GM23248 (cell line): ENCODE data around the gene SHROOM4. TPM values are rescaled to one million over a fixed set of nuclear protein-coding genes. Genes with fewer than 3 reads are reported as not detected.

Experiments
- DNase-seq: peaks from one replicate; pipeline ENCODE4 v3.0.0-alpha.2; 2015
- H2AFZ ChIP-seq: fragments of 200-600 bp; sonication (generic); 2 replicates; pipeline ENCODE4 v1.6.1; 2016; ENCODE audit warnings: antibody characterized with exemption
- H3F3A ChIP-seq: fragments of 200-600 bp; sonication (generic); 2 replicates; pipeline ENCODE4 v1.6.1; 2016; ENCODE audit warnings: mild to moderate bottlenecking, antibody characterized with exemption, mixed run types; ENCODE audit not compliant: insufficient read depth
- H3K27ac ChIP-seq: fragments of 200-600 bp; sonication (generic); 2 replicates; pipeline ENCODE4 v1.5.1; 2016; ENCODE audit warnings: mild to moderate bottlenecking
- H3K27me3 ChIP-seq: fragments of 200-600 bp; sonication (generic); replicated peaks from 2 replicates; pipeline ENCODE4 v1.6.1; 2016; ENCODE audit warnings: mild to moderate bottlenecking; ENCODE audit not compliant: insufficient read depth
- H3K36me3 ChIP-seq: fragments of 200-600 bp; sonication (generic); 2 replicates; pipeline ENCODE4 v1.6.1; 2016; ENCODE audit warnings: low read depth, mild to moderate bottlenecking
- H3K4me1 ChIP-seq: fragments of 200-600 bp; sonication (generic); 2 replicates; pipeline ENCODE4 v1.6.1; 2016; ENCODE audit warnings: mild to moderate bottlenecking; ENCODE audit not compliant: insufficient read depth
- H3K4me2 ChIP-seq: fragments of 200-600 bp; sonication (generic); one replicate; pipeline ENCODE4 v1.6.1; 2016; ENCODE audit warnings: mild to moderate bottlenecking; ENCODE audit not compliant: unreplicated experiment
- H3K4me3 ChIP-seq: fragments of 200-600 bp; sonication (generic); 2 replicates; pipeline ENCODE4 v1.5.1; 2016; ENCODE audit warnings: mild to moderate bottlenecking
- H3K79me2 ChIP-seq: fragments of 200-600 bp; sonication (generic); 2 replicates; pipeline ENCODE4 v1.6.1; 2016; ENCODE audit warnings: mild to moderate bottlenecking; ENCODE audit not compliant: insufficient read depth
- H3K9ac ChIP-seq: fragments of 200-600 bp; sonication (generic); 2 replicates; pipeline ENCODE4 v1.6.1; 2016; ENCODE audit warnings: mild to moderate bottlenecking
- H3K9me2 ChIP-seq: fragments of 200-600 bp; sonication (generic); 2 replicates; pipeline ENCODE4 v1.6.1; 2016; ENCODE audit warnings: mixed run types, mild to moderate bottlenecking, moderate library complexity; ENCODE audit not compliant: insufficient read depth
- H3K9me3 ChIP-seq: fragments of 200-600 bp; sonication (generic); one replicate; pipeline ENCODE4 v1.6.1; 2017; ENCODE audit warnings: low read depth
- H4K20me1 ChIP-seq: fragments of 200-600 bp; sonication (generic); 2 replicates; pipeline ENCODE4 v1.6.0; 2016; ENCODE audit not compliant: insufficient read depth
- EZH2 ChIP-seq: fragments of 200-600 bp; sonication (generic); IDR thresholded peaks from 2 replicates; pipeline ENCODE4 v1.6.1; 2018; ENCODE audit warnings: antibody characterized with exemption, mild to moderate bottlenecking; ENCODE audit not compliant: insufficient read depth, poor library complexity, severe bottlenecking
- EZH2phosphoT487 ChIP-seq: fragments of 200-600 bp; sonication (generic); IDR thresholded peaks from 2 replicates; pipeline ENCODE4 v1.6.1; 2018; ENCODE audit warnings: antibody characterized with exemption, moderate library complexity, mild to moderate bottlenecking, low read depth; ENCODE audit not compliant: insufficient read depth
- WGBS, 2 experiments: methylation state at CpG; one replicate each; pipeline ENCODE4 v1.1.6; 2015 to 2017; ENCODE audit warnings: low lambda C conversion rate in 2 of 2, low coverage in 1 of 2; ENCODE audit errors: missing lambda C conversion rate in 2 of 2; 5-methylcytosine and 5-hydroxymethylcytosine counted together
- in situ Hi-C: fragments of 300-500 bp; cut with MboI; formaldehyde crosslinking; loops from 2 replicates; pipeline ENCODE4 v1.15.0; 2020
- polyA plus RNA-seq: library from polyadenylated mRNA; unstranded; fragments of >200 nt; fragmentation: Nextera tagmentation; extraction: Ambion mirVana; gene quantifications from 2 replicates; pipeline ENCODE4 v1.2.1, GENCODE V29; 2016
- total RNA-seq: library from RNA; depleted of rRNA; stranded (reverse); fragments of >200 nt; shearing (Covaris generic); gene quantifications from 2 replicates; pipeline ENCODE4 v1.2.3, GENCODE V29; 2014

SHROOM4 gene
- total and polyA plus RNA-seq, 2 experiments from 2014 or later = 0.55 to 1.7 TPM

GRCh38 chrX:50798783-50799182, 15.2 kb downstream of the SHROOM4 start:
- Histone ChIP-seq H3K9me3 (no peaks in the 10 kb centered on the region), H2AFZ (no peak overlapping the region), H3F3A (0 out of 2 replicates have a peak, but pooled peaks cover 3% of the 10 kb centered on the region), H3K36me3 (no peaks in the 10 kb centered on the region), H3K9me2 (no peaks in the 10 kb centered on the region), H3K27ac (peak overlapping the region; percentile 45; the same call in 1 of the 2 replicates), H3K79me2 (no peaks in the 10 kb centered on the region), H3K27me3 (no peaks in the 10 kb centered on the region), H3K4me2 (no peak overlapping the region), H3K9ac (no peak overlapping the region), H3K4me3 (no peak overlapping the region), H4K20me1 (no peaks in the 10 kb centered on the region), H3K4me1 (peaks cover 9% of the 10 kb centered on the region; the same call in 1 of the 2 replicates)
- 82 to 85% methylated on average over 4 of the region's 4 CpGs for WGBS, 2 experiments
- TF ChIP-seq EZH2 = no peak
- TF ChIP-seq EZH2phosphoT487 = no peak
- no peak for DNase-seq
- in situ Hi-C loops = no loop called here

DNA sequence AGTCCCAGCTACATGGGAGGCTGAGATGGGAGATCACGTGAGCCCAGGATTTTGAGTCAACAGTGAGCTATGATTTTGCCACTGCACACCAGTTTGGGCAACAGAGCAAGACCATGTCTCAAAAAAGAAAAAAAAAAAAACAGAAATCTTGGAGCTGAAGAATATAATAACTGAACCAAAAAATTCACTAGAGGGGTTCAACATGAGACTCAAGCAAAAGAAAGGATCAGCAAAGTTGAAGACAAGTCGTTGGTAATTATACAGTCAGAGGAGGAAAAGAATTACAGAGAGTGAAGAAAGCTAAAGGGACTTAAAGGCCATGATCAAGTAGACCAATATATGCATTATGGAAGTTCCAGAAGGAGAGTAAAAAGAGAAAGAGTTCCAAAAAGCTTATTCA, 26.9 kb downstream of the SHROOM4 start:
- H3K9me3 ChIP-seq = no peaks in the 10 kb centered on the region
- no peak for TF ChIP-seq EZH2
- no peak for TF ChIP-seq EZH2phosphoT487
- no peaks in the 10 kb centered on the region for H3K9me2 ChIP-seq
- no peaks in the 10 kb centered on the region for H3K4me1 ChIP-seq
- H3K27ac ChIP-seq = no peak overlapping the region
- H4K20me1 ChIP-seq = no peaks in the 10 kb centered on the region
- H3K79me2 ChIP-seq = no peaks in the 10 kb centered on the region
- no peak overlapping the region for H3K9ac ChIP-seq
- no peaks in the 10 kb centered on the region for H3K36me3 ChIP-seq
- H2AFZ ChIP-seq = no peak overlapping the region
- in situ Hi-C loops = no loop called here
- no peak for DNase-seq
- no peaks in the 10 kb centered on the region for H3K27me3 ChIP-seq
- WGBS, 2 experiments = 20 to 45% methylated on average over 1 to 2 of the region's 2 CpGs
- no peak overlapping the region for H3K4me2 ChIP-seq
- H3F3A ChIP-seq = no peaks in the 10 kb centered on the region
- H3K4me3 ChIP-seq = no peak overlapping the region

GRCh38 chrX:50780144-50780543, 33.9 kb downstream of the SHROOM4 start:
- H3K9ac ChIP-seq = no peak overlapping the region
- in situ Hi-C loops = no loop called here
- H2AFZ ChIP-seq = no peak overlapping the region
- no peaks in the 10 kb centered on the region for H3K27me3 ChIP-seq
- no peaks in the 10 kb centered on the region for H3K36me3 ChIP-seq
- H3K4me3 ChIP-seq = no peak overlapping the region
- DNase-seq = no peak
- no peaks in the 10 kb centered on the region for H4K20me1 ChIP-seq
- H3K4me1 ChIP-seq = no peaks in the 10 kb centered on the region
- 55 to 94% methylated on average over 1 of the region's 1 CpG for WGBS, 2 experiments
- TF ChIP-seq EZH2 (no peak), EZH2phosphoT487 (no peak)
- no peak overlapping the region for H3K27ac ChIP-seq
- no peak overlapping the region for H3K4me2 ChIP-seq
- H3K79me2 ChIP-seq = no peaks in the 10 kb centered on the region
- H3F3A ChIP-seq = no peaks in the 10 kb centered on the region
- H3K9me3 ChIP-seq = no peaks in the 10 kb centered on the region
- no peaks in the 10 kb centered on the region for H3K9me2 ChIP-seq

DNA sequence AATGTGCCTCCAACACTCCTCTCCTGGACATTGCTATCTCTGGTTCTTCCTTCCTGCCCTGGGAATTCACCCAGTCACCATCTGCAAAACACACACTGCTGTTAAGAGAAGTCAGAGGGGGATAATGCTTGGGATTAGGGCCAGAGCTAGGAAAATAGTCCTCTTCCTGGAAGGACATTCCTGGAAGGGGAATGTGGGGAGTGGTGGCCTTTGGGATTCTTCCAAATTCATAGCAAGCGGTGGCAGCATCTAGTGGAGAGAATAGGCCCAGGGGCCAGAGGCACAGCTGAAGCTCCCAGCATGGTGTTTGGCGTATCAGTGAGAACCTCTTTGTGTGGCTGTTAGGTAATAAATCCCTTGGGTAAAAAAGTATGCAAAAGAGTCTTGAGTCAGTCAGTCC, 34.3 kb downstream of the SHROOM4 start:
- peak; percentile 4 for DNase-seq
- Histone ChIP-seq H4K20me1 (no peaks in the 10 kb centered on the region), H3K9ac (no peak overlapping the region), H2AFZ (no peak overlapping the region), H3K4me1 (no peaks in the 10 kb centered on the region), H3K9me3 (no peaks in the 10 kb centered on the region), H3K79me2 (no peaks in the 10 kb centered on the region), H3F3A (no peaks in the 10 kb centered on the region), H3K4me2 (no peak overlapping the region), H3K9me2 (no peaks in the 10 kb centered on the region), H3K27ac (no peak overlapping the region), H3K4me3 (no peak overlapping the region), H3K36me3 (no peaks in the 10 kb centered on the region), H3K27me3 (no peaks in the 10 kb centered on the region)
- WGBS, 2 experiments = 13% methylated on average over 2 of the region's 2 CpGs
- TF ChIP-seq EZH2phosphoT487 = no peak
- in situ Hi-C loops = no loop called here

DNA sequence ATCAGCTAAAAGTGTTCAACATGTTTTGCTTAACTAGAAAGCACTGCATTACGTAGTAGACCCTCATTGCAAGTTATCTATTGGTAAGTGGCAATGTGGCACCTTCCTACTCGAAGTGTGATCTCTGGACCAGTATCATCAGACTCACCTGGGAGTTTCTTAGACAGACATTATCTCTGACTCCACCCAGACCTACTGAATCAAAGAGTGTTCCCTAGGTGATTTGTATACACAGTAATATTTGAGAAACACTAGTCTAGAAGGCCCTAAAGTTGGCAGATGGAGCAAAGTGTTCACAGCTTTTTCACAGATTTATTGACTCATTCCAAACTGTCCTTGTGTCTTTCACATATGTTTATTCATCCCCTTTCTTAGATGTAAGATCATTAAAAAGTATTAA, 35.7 kb downstream of the SHROOM4 start:
- Histone ChIP-seq H3K27ac (no peak overlapping the region), H3F3A (no peaks in the 10 kb centered on the region), H2AFZ (no peak overlapping the region), H3K79me2 (no peaks in the 10 kb centered on the region), H3K9ac (no peak overlapping the region), H3K4me1 (no peaks in the 10 kb centered on the region), H3K4me2 (no peak overlapping the region), H3K9me2 (no peaks in the 10 kb centered on the region), H3K36me3 (no peaks in the 10 kb centered on the region), H3K27me3 (no peaks in the 10 kb centered on the region), H4K20me1 (no peaks in the 10 kb centered on the region), H3K9me3 (no peaks in the 10 kb centered on the region), H3K4me3 (no peak overlapping the region)
- TF ChIP-seq EZH2phosphoT487 (no peak), EZH2 (no peak)
- in situ Hi-C loops = no loop called here
- DNase-seq = no peak
- WGBS, 2 experiments = 46 to 63% methylated on average over 2 of the region's 2 CpGs
